DMS53 (cell line): ENCODE results near the gene MAP3K6.
A peak's percentile ranks its signal among the peaks of the same experiment; 100 is the strongest.

Experiments
- DNase-seq: peaks from one replicate; lab custom pipeline; 2025; lab: John Stamatoyannopoulos, UW

Gene MAP3K6

DNA sequence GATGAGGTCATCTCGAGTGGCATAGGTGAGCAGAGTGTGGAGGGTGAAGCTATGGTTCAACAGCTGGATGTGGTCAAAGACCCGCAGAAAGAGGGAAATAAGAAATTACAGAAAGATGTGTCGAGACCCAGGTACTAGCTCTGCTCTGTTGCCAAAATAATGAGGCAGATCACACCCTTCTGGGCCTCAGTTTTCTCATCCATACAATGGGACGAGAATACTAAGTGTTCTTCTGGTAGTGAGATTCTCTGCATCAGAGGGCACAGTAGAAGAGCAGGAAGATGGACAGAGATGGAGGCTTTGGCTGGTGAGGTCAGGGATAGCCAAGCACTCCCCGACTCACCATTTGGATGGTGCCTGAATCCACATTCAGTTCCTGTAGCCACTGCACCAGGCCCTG lies 11.1 kb downstream of the MAP3K6 start:
- no peak for DNase-seq

DNA sequence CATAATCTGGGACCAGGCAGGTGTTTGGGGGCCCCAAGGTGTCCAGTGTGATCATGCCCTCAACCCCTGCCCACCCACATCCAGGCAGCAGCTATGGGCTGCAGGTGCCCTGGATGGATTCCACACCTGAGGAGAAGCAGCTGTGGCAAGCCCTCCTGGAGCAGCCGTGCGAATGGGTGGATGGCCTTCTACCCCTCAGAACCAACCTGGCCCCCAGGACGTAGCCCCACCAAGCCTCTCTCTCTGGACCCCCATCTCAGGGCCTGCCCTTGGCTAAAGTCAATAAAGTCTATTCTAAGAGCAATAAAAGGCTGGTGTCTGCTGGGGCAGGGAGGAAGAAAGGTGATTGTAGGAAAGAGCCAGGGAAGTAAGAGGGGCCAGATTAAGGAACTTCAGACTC lies 13.1 kb downstream of the MAP3K6 start:
- DNase-seq = no peak

DNA sequence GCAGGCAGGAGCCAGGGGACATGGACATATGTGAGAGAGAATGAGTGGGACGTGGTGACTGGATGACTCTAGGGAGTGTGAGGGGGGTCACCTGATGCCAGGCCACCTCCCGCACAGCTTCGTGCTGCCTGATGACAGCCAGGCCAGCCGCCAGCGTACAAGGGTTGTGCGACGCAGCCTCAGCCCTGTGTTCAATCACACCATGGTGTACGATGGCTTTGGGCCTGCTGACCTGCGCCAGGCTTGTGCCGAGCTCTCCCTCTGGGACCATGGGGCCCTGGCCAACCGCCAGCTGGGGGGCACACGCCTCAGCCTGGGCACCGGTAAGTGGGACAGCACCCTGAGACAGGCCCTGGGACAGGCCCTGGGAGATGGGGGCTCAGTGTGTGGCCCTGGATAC lies 13.6 kb downstream of the MAP3K6 start:
- no peak for DNase-seq

DNA sequence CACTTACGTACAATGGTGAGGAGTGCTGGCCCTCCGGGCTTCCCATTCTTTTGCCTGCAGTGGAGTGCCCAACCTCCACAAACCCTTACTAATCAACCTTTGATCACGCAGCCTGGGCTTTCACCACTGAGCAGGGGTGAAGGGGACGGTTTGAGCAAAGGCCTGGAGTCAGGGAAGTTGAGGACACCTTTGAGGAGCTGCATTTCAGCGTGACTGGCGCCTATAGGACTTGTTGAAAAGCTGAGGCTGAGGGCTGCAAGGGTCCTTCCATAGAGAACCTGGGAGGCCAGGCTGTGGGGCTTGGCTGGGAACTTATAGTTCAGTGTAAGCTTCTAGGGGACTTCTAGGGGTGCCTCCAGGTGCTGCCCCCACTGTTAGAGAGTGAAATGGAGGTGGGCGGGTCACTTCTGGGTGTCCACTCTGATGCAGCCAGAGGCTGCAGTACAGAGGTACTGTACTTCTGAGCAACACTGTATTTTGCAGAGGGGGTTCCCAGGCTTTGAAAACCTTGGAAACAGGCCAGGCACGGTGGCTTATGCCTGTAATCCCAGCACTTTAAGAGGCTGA lies 15.1 kb downstream of the MAP3K6 start:
- DNase-seq = no peak

DNA sequence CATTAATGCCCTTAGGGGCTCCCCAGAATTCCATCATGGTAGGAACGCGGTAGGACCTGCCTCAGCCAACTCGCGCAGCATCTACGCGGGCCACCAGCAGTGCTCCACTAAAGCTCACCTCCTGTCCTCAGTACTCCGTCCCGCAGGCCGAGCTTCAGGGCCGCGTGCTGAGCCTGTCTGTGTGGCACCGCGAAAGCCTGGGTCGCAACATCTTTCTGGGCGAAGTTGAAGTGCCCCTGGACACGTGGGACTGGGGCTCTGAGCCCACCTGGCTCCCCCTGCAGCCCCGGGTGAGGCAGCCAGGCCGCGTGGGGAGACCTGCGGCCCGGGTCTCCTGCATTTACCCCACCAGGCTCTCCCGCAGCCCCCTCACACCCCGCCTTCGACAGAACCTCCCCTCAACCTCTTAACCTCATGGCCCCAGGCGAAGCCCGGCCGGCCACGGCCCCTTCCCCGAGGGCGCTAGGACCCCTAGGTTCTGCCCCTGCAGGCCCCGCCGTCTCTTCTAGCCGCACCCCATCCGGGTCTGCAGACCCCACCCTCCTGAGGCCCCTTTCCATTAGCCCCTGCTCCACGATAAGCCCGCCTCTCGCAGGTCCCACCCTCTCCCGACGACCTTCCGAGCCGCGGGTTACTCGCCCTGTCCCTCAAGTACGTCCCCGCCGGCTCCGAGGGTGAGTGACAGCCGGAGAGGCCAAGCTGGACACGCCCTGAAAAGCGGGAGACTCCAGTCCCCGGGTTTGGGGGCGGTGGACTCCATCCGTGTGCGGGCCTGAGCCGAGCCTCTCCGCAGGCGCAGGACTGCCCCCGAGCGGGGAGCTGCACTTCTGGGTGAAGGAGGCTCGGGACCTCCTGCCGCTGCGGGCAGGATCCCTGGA lies 15.9 kb downstream of the MAP3K6 start:
- peak; percentile 89 for DNase-seq

DNA sequence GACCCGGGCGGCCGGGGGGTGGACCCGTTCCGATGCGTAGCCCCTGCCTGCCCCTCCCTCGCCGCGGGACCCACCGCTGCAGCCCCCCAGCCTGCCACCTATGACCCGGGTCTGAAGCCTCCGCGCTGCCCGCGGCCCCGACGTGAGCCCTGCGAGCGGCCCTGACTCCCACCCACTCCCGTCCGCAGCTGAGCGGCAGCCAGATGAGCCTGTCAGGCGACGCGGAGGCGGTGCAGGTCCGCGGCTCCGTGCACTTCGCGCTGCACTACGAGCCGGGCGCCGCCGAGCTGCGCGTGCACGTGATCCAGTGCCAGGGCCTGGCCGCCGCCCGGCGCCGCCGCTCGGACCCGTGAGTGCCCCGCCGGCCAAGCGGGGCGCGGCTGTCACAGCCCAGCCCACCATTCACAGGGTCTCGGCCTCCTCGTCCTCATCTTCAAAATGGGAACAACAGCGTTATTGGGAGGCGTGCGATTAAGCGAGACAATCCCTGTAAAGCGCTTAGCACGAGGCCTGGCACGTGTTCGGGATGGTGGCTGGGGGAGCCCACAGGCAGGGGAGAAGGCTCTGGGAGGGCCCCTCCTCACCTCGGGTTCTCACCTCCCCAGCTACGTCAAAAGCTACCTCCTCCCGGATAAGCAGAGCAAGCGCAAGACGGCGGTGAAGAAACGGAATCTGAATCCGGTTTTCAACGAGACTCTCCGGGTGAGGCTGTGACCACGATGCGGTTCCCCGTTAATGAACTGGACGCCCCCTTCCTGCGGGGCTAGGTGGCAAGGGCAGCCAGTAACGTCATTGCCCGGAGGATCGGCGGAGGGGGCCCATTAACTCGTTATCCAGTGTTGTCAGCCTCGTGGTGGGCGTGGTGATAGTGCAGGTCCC lies 16.7 kb downstream of the MAP3K6 start:
- peak; percentile 97 for DNase-seq

DNA sequence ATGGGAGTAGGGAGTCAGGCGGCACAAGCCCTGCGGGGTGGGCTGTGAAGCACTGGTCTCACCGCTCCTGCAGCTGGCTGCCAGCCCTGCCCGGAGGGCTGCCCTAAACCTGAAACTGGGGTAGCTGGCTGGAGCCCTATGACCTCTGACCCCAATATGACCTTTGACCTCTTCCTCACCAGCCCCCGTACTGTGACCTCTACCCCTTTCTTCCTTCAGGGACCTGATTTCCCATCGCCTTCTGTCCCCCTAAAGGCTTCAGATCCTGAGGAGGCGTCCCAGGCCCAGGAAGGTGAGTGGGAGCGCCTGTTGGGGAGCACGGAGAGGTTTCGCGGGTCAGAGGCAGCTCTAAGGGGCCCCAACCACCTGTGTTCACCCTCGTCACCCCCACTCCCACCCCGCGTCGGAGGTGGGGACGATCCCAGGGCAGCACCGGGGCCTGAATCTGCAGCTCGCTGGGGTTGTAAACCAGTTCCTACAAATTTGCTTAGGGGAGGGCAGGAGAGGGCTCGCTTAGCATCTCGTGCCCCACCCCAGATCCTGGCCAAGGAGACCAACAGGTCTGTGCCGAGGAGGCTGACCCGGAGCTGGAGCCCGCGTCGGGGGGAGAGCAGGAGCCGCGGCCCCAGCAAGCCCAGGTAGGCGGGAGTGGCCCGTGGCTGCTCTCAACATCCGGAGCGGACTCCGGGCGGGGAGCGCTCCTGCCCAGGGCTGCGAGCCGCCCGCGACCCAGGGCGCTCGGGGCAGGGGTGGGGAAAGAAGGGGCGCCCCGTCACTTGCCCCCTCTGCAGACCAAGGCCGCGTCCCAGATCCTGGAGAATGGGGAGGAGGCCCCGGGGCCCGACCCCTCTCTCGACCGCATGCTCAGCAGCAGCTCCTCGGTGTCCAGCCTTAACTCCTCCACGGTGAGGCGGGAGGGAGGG lies 17.6 kb downstream of the MAP3K6 start:
- peak; percentile 95 for DNase-seq

DNA sequence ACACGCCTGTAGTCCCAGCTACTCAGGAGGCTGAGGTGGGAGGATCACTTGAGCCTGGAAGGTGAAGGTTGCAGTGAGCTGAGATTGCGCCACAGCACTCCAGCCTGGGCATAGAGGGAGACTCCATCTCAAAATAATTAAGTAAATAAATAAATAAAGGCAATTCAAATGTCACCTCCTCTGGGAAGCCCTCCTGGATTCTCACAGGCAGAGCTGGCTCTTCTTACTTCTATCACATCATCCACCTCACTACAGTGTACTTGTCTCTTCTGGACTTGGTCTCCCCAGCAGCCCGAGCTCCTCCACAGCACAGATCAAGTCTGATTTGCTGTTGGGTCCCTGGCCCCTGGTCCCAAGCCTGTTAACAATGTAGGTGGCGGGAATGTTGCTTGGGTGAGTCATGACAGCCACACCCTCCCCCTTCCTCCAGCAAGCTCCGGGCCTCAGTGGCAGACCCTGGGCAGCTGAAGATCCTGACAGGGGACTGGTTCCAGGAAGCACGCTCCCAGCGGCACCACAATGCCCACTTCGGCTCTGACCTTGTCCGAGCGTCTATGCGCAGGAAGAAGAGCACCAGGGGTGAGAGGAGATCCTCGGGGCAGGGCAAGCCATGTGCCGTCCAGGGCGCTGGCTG lies 19.7 kb downstream of the MAP3K6 start:
- no peak for DNase-seq

DNA sequence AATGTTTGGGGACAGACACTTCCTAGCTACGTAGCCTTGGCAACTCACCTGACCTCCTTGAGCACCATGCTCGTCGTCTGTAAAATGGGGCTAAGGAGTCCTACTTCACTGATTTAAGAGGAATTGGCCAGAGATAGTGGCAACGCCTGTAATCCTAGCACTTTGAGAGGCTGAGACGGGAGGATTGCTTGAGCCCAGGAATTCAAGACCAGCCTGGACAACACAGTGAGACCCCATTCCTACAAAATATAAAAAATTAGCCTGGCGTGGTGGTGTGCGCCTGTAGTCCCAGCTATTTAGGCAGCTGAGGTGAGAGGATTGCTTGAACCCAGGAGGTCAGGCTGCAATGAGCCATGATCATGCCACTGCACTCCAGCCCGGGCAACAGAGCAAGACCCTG lies 20.4 kb downstream of the MAP3K6 start:
- DNase-seq = no peak

DNA sequence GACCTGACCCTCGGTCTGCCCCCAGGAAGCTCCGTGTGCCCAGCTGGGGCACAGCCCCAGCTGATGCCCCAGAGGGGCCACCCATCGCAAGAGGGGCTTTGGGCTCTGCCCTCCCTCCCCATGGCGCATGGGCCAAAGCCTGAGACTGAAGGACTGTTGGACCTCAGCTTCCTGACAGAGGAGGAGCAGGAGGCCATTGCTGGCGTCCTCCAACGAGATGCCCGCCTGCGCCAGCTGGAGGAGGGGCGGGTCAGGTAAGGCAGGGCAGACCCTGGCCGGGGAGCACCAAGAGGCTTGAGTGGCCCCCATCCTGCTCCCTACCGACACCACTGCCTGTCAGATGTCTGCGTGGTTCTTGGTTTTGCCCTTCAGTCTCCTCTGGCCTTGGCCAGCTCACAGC lies 21.5 kb downstream of the MAP3K6 start:
- DNase-seq = no peak

DNA sequence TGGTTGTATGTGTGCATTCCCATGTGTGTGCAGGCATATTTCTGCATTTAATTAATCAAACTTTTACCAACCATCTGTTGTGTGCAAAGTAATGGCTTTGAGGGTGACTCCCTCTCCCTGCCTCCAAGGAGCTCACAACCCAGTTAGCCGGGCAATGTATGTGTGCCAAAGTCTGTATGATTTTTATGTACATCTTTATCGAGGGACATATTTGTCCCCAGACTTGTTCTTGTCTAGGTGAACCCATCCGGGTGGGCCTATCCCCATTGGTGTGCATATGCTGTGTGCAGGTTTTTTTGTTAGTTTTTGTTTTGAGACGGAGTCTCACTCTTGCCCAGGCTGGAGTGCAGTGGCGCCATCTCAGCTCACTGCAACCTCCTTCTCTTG lies 23.1 kb downstream of the MAP3K6 start:
- DNase-seq = no peak

DNA sequence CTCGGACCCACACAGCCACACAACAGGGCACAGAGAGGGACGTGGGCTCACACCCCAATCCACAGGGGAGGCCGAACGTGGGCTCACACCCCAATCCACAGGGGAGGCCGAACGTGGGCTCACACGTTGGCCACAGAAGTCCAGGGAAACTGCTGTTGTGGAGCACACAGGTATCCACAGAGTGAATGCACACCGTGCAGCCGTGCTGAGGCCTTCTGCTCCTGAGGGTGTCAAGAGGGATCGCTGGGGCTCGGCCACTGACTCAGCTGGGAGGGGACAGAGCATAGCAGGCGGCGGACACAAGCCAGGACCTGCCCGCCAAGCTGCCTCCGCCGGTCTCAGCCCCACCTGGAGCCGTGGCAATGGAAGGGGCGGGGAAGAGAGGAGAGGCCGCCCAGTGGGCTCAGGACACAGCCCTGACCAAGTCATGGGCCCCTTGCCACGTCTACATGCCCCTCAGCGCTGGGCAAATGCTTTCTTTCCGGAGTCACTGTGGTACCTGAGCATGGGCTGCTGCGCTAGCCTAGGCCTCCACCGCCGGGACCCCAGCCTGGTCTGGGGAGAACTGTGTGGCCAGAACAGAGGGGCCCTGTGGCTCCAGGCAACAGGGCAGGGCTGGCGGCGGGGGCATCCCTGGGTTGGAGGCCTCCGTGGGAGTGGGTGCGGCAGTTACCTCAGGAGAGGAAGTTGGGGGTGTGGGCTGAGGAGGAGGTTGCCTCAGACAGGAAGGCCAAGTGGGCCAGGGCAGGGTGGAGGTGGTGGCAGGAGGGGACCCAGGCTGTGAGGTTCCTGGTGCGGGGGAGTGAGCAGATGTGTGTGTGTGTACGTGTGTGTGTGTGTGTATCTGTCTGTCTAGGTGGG lies 23.8 kb downstream of the MAP3K6 start:
- peak; percentile 89 for DNase-seq

DNA sequence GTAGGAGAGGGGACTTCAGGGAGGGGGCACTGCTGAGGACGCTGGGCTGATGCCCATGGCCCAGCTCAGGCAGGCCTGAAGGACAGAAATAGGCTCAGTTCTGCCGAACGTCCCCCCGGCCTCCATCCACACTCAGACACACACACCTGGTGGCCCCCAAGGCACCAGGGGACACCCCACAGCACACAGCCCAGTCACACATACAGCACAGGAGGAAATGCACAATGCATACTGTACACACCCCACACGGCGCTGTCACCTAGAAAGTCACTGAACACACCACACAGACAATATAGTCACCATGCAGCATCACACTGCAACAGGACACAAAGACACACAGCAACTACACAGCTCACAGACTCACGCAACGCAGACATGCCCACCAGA lies 24.4 kb downstream of the MAP3K6 start:
- peak; percentile 60 for DNase-seq

DNA sequence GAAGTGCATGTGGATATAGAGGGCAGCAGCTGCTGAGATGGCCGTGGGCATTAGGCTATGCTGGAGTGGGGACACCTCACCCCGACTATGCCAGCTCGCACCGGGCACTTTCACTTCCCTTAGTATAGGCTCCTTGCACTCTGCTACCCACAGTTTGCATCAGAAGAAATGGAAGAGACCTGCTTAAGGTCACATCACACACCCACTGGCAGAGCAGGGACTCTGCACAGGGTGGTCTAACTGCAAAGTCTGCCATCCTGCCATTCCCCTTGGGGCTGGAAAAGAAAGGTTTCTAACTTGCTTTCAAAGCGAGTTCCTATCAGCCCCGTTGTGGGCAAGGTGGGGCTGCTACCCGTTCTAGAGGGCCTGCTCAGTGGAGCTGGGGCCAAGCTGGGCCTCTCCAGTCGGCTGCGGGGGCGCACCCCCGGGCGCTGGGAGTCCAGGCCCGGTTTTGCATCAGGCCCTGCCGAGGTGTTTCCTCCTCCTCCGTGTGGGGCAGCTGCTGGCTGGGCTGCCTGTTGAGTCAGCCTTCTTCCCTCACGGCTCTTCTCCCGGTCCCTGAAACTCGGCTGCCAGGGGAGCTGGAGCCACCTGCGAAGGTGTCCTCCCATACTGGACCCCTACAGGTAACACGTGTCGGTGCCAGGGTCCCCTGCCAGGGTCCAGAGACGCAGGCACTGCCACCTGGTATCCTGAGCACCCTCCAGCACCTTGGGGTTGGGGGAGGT lies 25.1 kb downstream of the MAP3K6 start, which contains the start of gene SYTL1:
TSS of gene SYTL1 (plus strand) at position 498 of the 728 bp plus-strand sequence. CDS start 3,313 bp downstream, outside the sequence.
- DNase-seq = peak; percentile 93

DNA sequence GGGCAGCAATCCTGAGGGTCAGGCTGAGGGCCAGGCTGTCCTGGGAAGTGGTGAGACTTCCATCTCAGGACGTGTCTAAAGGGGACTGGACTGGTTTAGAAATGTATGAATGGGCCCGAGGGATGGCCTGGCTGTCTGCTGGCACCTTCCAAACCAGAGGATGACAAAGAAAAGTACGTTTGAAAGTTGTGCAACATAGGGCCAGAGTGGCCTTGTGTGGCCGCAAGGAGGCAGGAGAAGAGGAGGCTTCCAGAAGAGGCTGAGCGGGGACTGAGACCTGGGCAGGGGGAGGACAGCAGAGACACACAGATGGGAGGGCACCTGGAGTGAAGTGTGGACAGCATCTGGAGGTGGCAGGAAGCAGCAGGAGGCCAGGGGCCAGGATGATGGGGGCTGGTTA lies 27.5 kb downstream of the MAP3K6 start:
- DNase-seq = no peak

DNA sequence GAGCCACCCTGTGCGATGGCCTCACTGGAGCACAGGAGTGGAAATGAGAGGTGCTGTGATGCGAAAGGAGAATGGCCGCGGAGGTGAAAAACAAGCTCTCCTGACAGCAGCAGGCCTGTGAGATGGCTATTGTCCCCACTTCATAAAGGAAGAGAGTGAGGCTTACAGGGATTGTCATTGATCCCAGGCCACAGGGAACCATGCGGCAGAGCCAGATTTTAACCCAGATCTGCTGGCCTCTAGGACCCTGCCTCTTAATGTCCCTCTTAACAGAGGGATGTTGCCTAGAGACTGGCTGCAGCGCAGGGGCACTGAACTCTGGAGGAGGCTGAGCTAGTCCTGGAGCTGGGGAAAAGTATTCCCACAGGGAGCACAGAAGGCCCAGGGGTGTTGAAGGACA lies 28.0 kb downstream of the MAP3K6 start:
- no peak for DNase-seq

DNA sequence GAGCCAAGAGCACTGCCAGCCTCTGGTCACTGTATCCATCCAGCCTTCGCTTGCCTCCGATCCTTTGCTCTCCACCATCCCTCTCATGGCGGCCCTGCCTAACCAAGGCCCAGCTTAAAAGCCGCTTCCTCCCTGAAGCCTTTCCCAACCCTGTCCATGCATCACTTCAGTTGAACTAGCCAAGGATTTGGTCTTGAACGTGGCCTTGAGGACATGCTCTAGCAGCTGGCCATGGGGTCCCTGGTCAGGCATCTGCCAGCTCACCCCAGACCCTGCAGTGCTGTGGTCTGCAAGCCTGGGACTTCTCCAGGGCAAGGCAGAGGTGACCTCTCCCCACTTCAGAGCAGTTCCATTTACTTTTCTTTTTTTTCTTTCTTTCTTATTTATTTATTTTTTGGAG lies 30.0 kb downstream of the MAP3K6 start:
- no peak for DNase-seq

DNA sequence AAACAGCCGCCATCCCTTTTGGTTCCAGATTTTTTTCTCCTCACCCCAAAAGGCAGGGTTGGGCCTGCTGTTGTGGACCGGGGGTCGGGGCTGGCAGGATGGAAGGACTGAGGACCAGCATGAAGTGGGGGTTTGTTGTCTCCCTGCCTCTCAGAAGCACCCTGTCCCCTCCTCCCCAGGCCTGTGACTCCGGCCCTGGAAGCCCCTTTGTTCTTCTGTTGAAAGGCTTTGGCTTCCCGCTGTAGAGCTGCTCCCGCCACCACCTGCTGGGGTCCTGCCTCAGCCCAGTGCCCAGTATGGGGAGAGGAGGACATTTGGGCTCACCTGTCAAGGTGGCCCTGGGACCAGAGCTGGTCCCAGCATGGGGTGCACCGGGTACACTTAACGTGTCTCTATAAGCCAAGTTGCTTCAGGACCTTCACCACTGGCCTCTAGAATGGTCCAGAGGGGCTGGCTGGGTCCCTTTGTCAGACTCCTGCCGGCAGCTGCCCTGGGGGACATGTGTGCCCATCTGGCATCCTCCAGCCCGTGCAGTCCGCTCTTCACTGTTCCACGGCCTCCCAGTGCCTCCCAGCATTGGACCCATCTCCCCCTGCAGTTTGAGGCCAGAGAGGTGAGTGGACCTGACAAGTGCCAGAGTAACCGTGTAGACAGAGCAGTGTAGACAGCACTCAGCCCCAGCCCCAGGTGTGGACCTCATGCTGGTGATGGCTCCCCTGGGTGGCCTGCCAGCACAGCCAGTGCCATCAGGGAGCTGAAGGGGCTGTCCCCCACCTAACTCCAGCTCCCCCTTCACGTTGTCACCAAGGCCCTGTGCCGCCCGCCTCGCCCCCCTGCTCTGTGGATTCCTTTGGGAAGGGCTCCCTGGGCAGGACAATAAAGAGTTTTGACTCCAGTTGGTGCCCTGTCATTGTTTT lies 31.0 kb downstream of the MAP3K6 start:
- no peak for DNase-seq
